ENCODE data around the gene MALSU1.
"Not testable (repeated sequence)": the region's sequence is repeated elsewhere in the genome, so short reads cannot be mapped to it uniquely, and the experiment has no call there.

The MALSU1 gene

DNA sequence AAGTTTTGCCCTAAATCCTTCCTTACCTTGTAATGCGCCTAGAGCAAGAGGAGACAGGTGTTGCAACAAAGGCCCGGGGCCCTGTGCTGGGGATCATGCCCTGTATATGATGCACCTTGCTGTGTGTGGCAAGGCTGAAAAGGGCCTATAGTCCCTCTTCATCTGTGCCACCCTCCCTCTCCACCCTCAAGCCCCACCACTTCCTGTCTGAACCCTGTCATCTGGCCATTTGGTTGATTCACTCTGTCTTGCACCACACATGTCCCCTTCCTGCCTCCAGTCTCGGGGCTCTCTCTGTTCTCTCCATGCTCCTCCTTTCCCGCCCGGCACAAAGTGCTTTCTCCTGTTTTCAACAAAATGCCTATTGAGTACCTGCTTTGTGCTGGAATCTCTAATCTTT lies 11.5 kb upstream of the MALSU1 start:
- no peak for DNase-seq

DNA sequence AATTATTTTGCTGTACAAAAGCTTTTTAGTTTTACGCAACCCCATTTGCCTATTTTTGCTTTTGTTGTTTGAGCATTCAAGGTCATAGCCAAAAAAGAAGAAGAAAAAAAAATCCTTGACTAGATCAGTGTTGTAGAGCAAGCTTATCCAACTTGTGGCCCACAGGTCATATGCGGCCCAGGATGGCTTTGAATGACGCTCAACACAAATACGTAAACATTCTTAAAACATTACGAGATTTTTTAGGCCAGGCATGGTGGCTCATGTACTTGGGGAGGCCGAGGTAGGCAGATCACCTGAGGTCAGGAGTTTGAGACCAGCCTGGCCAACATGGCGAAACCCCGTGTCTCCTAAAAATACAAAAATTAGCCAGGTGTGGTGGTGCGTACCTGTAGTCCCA lies 8.1 kb upstream of the MALSU1 start:
- no peak for DNase-seq

DNA sequence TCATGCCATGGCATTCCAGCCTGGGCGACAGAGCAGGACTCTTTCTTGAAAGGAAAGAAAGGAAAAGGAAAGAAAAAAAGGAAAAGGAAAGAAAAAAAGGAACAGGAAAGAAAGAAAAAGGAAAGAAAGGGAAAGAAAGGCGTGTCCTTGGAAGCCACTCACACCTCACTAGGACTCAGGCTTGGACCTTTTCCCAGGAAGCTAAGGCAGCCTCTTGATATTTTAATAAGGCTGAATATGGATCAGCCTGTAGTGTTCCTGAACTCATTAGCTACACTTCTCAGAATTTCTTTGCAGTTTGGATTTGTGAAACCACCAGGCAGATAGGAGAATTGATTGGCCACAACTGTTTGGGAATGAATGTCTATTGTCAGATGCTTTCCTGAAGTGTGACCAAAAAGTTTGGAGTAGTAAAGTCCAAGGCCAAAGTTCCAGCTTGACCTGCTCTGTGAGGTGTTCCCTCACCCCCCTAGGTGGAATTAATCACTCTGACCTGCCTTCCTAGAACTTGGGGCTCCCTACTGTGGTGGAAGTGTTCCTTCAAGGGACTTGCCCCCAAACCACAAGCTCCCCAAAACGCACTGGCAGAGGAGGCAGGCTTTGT lies 7.1 kb upstream of the MALSU1 start:
- no peak for DNase-seq

DNA sequence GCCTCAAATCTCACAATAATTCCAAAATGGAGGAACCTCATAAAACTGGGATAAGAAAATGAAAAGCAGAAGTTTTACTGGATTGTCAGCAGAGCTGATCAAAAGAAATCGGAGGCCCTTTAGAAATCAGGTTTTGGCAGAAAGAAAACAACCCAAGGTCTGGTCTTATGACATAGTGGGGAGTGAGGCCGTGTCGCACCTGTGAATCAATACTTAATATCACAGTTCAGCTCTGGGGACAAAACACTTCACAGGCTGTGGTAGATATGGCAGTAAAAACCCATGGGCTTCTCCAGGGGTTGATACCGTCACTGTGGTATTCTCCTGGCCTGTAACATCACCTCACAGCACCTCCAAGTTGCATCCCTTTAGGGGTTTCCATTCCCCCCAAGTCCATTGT lies 6.5 kb upstream of the MALSU1 start:
- no peak for DNase-seq

DNA sequence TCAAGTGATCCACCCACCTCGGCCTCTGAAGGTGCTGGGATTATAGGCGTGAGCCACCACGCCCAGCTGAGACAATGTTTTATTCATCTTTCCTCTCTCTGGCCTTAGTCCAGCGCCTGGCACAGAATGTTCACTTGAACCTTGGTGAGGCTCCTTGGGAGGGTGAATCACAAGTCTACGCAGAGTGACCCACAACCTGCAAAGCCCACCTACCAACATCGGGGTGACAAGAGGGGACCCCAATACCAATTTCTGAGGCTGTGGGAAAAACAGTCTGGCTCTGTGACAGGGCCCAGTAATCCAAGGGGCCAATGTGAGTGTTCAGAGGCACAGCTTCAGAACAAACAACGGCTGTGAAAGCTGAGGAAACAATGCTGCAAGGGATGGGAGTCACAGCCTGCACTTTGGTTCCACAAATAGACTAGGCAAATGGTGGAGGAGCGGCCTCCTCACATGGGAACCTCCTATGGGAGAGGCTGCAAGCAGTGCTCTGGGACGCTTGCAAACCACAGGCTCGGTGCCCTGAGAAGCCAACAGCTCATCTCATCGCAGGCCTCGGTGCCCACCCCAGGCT lies 5.6 kb upstream of the MALSU1 start:
- DNase-seq, result no peak

DNA sequence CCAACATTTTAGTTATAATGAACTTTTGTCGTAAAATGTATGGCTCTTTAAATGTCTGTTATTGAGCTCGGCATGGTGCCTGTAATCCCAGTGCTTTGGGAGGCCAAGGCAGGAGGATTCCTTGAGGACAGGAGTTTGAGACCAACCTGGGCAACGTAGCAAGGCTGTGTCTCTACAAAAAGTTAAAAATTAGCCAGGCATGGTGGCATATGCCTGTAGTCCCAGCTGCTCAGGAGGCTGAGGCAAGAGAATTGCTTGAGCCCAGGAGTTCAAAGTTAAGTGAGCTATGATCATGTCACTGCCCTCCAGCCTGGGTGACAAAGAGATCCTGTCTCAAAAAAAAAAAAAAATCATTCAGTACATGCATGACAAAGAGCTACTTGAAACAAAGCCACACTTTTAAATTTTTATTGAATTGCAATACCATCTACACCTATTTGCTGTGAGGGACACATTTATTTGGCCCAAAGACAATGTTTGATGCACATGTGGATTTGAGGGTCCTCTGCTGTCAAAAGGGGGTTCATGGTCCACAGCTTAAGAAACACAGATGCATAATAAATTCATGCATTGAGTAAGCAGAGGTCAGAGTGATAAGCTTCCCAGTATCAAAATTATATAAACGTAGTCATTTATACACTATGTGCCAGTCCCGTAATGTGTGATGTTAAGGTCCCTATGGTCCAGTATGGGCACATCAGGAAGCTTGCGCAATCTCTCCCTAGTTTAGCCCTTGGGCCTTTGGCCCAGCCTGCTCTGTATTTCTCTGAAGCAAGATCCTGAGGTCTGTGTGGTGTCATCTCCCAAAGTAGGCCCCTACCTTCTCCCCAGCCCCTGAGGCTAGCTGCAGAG lies 4.4 kb upstream of the MALSU1 start:
- no peak for DNase-seq

DNA sequence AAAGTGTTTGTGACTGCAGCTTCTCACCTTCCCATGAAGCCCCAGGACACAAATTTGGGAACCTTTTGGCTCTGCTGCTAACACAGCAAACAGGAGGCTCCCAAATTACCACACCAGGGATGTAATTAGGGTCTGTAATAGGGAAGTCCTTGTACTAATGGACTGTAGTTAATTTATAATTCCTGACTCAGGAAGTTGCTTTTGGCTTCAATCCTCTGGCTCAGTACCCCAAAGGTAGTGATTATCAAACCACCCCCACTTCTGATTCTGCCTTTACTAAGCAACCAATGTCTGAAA lies 3.8 kb upstream of the MALSU1 start:
- no peak for DNase-seq

DNA sequence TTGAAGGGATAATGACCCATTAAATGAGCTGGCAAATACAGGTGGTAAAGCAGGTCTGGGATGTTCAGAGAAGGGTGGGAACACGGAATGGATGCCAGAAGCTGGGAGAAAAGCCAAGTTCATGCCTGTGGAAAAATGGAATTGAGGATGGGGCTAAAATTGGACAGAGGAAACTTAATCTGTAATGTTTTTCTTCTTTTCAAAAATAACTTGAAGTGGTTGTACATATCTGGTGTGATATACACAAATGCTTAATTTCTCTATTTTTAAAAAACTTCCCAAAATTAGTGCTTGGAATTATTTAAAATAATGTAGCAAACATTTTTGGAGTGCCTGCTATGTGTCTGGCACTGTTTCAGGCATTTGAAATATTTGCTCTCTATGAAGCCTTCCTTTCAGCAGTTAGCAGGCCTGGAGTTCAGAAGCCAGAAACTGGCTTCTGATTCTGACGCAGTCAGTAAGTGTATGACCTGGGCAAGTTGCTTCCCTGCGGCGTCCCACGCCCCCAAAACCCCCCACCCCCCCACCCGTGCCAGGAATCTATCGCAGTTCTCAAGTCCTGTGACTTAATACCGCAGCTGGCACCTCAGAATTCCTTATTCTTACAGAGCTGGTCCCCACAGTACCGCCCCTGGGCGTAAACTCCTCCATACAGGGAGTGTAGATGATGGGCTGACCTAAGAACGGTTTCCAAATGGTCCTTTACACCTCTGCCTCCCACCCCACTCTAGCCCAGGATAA lies 828 bp upstream of the MALSU1 start:
- DNase-seq, result no peak

DNA sequence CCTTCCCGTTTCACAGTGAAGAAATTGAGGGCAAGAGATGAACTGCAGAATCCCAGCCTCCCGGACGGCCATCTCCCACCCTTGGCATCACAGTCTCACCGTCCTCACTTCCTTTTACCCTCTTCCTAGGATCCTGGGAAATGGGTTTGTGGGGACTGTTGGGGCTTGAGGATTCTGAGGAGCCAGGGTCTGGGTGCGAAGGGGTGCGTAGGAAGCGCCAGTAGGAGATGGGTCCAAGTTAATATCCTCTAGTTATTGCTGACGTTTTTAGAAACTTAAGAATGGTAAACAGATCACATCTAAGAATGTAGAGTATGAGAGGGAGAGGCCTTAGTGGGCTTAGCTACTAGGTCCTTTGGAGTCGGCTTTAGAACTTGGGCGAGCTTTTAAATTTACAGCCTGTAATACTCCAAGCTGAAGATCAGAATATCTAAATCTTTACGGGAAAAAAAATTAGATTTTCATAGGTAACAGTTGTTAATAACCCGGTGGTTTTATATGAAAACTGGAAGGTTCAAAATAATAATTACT lies 696 bp downstream of the MALSU1 start:
- DNase-seq, result no peak

DNA sequence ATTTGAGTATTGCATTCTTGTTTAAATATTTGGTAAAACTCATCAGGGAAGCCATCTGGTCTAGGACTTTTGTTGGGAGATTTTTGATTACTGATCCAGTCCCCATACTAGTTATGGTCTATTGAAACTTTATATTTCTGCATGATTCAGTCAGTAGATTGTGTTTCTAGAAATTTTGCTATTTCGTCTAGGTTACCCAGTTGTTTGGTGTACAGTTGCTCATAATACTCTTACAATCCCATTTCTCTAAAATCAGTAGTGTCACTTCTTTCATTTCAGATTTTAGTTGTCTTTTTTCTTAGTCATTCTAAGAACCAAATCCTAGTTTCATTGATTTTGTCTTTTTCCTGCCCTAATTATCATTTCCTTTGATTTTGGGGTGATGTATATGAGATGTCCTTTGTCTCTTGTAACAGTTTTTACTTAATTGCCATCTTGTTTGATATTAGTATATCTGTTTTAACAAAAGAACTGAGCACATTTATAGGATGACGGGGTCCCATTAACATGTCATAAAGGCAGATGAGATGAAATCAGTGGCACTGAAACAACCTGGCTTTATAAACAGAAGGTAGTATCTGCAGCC lies 7.9 kb downstream of the MALSU1 start:
- DNase-seq, result no peak

DNA sequence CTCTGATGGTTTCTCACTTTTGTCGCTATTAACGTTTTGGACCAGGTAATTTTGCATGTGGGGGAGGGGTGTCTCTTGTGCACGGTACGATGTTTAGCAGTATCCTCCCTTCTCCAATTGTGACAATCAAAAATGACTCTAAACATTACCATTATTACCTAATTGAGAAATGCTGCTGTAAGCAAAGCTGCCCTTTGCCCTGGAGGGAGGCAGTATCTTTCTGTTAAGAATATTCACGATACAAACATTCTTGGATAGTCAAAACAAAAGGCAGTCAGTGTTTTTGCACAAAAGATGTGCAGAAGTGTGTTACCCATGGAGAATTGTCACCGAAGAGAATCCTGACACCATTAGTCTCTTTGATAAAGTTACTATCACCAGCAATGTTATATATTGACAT lies 9.6 kb downstream of the MALSU1 start:
- no peak for DNase-seq

DNA sequence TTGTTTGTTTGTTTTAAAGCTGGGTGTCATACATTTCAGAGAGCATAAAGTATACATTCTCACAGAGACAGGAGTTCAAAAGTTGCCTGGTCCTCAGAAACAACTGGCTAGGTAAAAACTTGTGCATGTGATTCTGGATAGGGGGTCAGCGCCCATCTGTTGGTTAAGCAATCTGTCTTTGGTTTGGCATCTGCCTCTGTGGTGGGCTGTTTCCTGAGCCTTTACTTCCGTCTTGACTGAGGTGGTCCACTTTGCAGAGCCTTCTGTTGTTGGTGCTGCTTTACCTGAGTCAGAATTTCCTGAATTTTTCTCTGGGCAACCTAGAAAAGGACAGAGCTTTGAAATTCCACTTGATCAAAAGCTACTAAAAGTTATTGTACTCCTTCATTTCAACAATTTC lies 13.0 kb downstream of the MALSU1 start:
- DNase-seq, result not testable (repeated sequence)

DNA sequence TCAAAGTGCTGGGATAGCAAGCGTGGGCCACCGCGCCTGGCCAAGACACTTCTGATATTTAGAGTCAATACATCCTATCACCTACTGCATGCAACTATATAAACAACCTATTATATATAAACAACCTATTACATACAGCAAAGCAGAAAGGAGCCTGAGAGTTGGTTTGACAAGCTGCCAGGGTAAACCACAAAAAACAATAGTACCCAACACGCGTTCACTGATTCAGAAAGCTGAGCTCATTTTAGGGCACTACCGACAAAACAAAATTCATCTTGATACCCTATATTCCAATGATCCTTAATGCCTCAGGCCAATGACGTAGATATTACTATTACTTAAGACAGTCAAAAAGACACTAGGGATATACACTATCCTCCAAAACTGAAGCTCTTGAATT lies 16.2 kb downstream of the MALSU1 start:
- no peak for DNase-seq

DNA sequence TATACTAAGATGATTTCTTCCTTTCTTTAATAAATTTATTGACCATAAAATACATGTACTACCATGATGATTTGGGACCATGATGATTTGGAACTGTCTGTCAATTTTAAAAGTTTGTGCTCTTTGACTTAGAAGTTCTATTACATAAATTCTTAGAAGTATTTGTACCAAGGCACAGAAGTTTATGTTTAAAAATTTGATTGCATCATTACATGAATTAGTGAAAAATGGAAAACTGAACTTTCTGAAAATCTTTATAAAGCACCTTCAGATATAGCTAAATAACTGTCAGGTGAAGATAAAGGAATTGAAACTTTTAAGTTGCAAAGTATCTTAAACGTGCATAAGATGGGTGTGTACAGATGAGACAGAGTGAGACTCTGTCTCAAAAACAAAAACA lies 32.0 kb downstream of the MALSU1 start:
- DNase-seq, result no peak

DNA sequence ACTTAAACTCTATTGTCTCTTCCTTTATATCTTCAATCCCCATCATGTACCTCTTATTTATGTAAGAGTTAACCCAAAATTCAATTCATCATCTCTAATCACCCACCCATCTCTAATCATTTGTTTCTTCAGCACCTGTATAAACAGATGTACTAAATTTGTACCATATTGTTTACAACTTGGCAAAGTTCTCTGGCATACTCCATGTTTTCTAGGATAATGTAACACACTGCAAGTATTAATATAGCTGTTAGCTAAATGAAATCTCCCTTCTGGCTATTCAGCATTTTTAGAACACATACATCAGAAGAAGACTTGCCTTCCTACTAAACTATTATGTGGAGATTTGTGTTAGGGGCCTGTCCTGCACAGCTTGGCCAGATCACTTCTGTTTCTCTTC lies 33.1 kb downstream of the MALSU1 start:
- DNase-seq, result no peak

DNA sequence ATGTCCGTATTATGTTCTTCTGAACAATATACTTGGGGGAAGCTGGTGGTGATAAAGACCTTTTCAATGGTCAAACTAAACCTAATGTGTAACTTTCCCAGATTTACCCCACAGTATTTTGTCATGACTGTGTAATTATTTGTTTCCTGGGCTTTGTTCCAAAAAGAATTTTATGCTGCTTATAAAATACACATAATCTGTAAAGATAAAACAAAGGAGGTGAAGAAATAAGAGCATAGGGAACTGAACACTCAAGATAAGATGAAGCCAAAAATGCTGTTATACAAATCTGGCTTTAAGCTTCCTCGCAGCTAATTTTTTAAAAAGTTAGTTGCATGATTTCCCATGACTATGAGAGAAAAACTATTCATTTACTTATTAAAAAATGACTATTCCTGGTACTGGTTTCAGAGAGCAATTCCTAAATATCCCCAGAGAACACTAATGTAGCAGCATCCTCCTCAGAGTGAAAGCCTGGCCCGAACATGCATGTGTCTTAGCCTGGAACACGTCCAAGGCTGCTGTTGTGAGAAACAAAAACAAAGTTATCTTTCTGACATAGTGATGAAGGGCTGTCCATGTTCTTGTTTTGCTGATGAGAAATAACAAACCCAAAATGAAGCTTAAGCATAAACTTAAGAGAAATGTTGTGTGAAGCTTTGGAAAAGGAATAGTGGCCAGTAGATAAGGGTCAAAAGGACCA lies 33.9 kb downstream of the MALSU1 start:
- DNase-seq, result no peak

DNA sequence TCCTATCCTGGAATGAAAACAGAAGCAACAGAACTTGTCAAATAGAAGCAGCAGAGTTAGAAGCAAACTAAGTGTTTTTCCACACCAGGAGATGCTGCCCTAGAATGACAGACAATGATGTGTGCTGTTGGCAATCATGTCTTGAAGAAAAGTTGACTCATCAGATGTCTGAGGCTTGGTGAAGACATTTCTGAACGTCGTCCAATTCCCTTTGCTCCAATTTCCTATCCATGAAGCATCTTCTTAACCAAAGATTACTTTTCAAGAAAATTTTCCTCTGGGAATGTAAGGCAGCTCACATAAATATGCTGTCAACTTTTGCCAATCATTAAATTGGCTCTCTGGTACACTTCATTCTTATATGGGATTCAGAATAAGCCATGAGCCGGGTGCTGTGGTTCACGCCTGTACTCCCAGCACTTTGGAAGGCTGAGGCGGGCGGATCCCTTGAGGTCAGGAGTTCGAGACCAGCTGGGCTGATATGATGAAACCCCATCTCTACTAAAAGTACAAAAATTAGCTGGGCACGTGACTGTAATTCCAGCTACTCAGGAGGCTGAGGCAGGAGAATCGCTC lies 34.6 kb downstream of the MALSU1 start:
- peak; percentile 64 for DNase-seq

DNA sequence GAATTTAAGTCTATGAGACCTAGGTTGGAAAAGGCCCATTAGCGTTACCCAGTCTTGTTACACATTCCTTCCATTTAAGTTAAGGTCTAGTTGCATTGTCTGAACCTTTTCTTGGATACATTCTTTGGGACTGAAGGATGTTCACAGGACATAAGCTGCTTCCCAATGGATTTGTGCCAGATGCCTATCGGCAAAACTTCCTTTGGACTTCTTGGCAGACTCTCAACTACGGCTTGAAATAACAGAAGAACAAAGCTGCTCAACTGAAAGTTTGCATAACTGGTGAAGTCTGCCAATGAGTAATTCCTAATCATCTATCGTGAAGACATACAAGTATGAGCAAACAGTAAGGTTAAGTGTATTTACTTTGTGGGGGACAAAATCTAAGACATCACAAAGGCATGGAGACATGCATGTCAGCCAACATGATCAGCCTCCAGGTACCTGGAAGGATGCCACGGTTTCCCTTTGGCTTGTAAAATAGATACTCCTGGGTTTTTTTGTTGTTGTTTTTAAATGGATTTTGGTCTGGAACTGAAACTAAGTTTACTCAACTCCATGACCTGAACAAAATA lies 35.4 kb downstream of the MALSU1 start:
- DNase-seq, result peak; percentile 91

DNA sequence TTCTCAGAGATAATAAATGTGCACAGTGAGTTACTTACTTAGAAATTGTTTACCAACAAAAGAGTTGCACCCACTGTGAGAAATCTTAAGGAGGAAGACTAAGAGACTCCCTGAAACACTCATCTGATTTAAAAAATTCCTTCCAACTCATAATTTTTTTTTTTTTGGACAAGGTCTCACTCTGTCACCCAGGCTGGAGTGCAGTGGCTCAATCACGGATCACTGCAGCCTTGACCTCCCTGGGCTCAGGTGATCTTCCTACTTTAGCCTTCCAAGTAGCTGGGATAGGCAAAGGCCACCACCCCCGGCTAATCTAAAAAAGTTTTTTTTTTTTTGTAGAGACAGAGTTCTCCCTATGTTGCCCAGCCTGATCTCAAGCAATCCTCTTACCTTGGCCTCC lies 36.0 kb downstream of the MALSU1 start:
- DNase-seq, result no peak

DNA sequence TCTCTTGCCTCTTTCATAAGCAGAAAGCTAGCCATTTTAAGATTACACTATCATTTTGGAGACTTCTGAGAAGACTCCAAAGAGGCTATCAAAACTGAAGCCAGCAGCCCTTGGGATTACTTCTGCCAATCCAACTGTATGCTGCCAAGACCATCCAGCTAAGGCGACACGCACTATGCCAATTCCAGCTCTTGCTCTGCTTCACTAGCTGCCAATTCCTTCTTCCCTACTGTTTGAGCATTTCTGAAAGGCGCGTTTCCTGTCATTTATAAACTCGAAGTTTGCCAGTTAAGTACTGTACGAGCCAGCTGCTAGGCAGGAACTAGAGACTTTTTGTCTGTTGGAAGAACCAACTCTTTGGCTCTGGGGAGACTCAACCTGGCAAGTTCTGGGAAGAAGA lies 36.5 kb downstream of the MALSU1 start:
- DNase-seq, result no peak

DNA sequence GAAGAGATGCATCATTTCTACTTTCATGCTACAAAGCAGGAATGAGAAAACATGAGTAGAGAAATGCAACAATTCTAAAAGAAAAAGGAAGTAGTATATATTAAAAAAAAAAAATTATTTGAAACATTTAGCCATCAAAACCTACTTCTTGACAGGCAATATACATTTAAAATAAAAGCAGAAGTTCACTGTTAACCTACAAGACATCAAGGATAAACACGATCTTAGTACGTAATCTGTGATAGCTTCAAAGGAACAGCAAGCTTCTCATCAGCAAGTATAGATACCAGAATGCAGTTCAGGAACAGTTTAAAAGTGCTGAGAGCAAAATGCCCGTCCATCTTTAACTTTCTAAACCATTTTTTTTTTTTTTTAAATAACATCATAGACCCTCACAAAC lies 36.9 kb downstream of the MALSU1 start:
- no peak for DNase-seq

DNA sequence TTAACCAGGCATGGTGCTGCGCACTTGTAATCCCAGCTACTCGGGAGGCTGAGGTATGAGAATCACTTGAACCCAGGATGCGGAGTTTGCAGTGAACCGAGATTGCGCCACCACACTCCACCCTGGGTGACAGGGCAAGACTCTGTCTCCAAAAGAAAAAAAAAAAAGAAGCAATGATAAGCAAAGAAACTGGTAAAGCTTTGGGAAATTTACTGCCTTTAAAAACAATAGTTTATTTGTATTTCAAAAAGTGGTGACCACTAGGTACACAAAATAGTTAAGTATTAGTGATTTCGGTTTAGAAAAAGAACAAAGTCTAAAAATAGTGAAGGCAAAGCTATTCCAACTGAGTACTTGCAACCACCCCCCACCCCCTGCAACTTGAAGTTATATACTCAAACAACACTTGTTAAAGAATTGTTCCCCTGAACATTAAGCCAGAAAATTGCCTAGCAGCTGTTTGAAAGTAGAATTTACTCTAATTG lies 37.7 kb downstream of the MALSU1 start:
- no peak for DNase-seq

Measured in amniotic stem cell (primary cell).